ENCODE results near the gene SPTBN2.

Gene SPTBN2

GRCh38 chr11:66670816-66671215 lies 58.2 kb downstream of the SPTBN2 start:
- no peak overlapping the region for H3K27ac ChIP-seq (replicated peaks)
- no peaks in the 10 kb centered on the region for H3K27me3 ChIP-seq (ENCODE audit: insufficient read depth, poor library complexity, severe bottlenecking)
- no peak overlapping the region for H3K4me3 ChIP-seq (replicated peaks; ENCODE audit: insufficient read depth, low read length)
- TF ChIP-seq SPI1 (IDR thresholded peaks at IDR 0.05; ENCODE audit: borderline replicate concordance, low read depth) (no peak), CTCF (IDR thresholded peaks at IDR 0.05; ENCODE audit: insufficient read depth, low read length) (no peak), POLR2AphosphoS5 (IDR thresholded peaks at IDR 0.05; ENCODE audit: low read depth) (no peak), REST (IDR thresholded peaks at IDR 0.05; ENCODE audit: insufficient replicate concordance, low read depth) (no peak), GABPA (IDR thresholded peaks at IDR 0.05; ENCODE audit: low read depth) (no peak)
- DNase-seq (ENCODE audit: low read depth in 1 of 2, low spot score in 1 of 2) = no peak

GRCh38 chr11:66665369-66665768 lies 63.6 kb downstream of the SPTBN2 start:
- DNase-seq (ENCODE audit: low read depth in 1 of 2, low spot score in 1 of 2) = no peak

More at GRCh38 chr11:66665369-66665768, 63.6 kb downstream of the SPTBN2 start:
- no peaks in the 10 kb centered on the region for H3K27me3 ChIP-seq (ENCODE audit: insufficient read depth, poor library complexity, severe bottlenecking)
- H3K4me3 ChIP-seq (replicated peaks; ENCODE audit: insufficient read depth, low read length) = no peak overlapping the region
- TF ChIP-seq SPI1 (IDR thresholded peaks at IDR 0.05; ENCODE audit: borderline replicate concordance, low read depth) (no peak), GABPA (IDR thresholded peaks at IDR 0.05; ENCODE audit: low read depth) (no peak), REST (IDR thresholded peaks at IDR 0.05; ENCODE audit: insufficient replicate concordance, low read depth) (no peak), CTCF (IDR thresholded peaks at IDR 0.05; ENCODE audit: insufficient read depth, low read length) (no peak), POLR2AphosphoS5 (IDR thresholded peaks at IDR 0.05; ENCODE audit: low read depth) (no peak; the same call in 1 of the 2 replicates)
- H3K27ac ChIP-seq (replicated peaks) = no peak overlapping the region

Data from HL-60 (cell line).